ENCODE results near the gene NECTIN4.
A peak's percentile ranks its signal among the peaks of the same experiment; 100 is the strongest.
"Not testable (repeated sequence)": the region's sequence is repeated elsewhere in the genome, so short reads cannot be mapped to it uniquely, and the experiment has no call there.

NECTIN4 gene

GRCh38 chr1:161048949-161049722 lies 40.2 kb downstream of the NECTIN4 start:
- DNase-seq, result no peak

GRCh38 chr1:161047436-161048420 lies 41.6 kb downstream of the NECTIN4 start:
- no peak for DNase-seq

- no peak for DNase-seq
These were observed 42.6 kb downstream of the NECTIN4 start for GRCh38 chr1:161046605-161047228.

- peak; percentile 98 for DNase-seq
These were observed 43.4 kb downstream of the NECTIN4 start, which contains the start of gene USF1 for GRCh38 chr1:161045736-161046604. Gene USF1, minus strand, starts transcription at chr1:161045977. Its CDS starts 2,702 bp downstream, at chr1:161043275.

DNA sequence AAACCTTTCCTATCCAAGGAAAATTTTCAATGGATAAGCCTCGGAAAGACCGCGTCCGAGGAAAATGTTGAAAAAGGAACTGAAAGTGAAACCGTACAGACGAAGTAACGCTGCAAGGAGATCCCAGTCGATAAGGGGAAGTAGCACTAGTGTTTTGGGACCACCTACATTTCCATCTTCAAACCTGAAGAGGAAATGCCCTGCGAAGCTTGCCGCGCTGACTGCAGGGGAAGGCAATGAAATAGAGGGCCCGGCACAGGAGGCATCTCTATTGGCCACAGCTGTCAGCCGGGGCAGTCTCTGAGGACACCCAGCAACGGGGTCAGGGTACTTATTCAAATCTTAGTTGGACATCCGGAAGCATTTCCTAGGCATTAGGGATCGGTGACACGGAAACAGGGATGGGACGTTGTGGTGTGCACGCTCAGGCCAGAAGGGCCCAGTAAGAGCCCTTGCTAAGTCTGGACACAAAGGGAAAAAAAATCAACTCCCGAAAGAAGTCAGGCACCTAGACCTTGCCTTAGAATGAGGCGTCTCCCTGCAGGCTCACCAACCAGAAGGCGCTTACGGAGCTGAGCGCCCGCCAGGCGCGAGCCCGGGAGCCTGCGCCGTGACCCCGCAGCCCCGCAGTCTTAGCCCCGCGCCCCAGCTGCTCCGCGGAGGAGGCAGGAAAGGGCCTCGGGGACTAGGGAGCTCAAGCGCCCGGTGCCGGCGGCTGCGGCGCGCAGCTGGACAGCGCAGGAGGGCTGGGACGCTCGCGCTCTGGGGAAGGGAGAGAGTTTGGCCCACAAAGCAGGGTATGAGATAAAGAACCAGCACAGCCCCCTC lies 44.2 kb downstream of the NECTIN4 start:
- DNase-seq, result peak; percentile 37

DNA sequence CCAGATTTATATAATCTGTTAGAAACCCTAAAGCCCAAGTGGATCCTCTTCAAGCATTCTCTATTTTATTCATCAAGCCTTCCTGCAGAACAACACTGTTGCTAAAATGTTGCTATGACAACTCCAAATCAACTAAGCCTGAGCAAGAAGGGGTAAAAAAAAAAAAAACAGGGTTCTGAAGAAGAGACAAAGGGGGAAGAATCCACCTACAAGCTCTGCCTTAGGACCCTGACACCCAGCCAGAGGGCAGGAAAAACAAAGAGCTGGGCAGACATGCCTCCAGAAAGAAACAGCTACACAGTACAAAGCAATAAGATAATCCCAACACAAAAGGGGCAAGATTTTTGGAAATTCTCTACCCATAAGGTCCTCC lies 44.8 kb downstream of the NECTIN4 start:
- no peak for DNase-seq

GRCh38 chr1:161039546-161039945 lies 49.8 kb downstream of the NECTIN4 start:
- no peak for DNase-seq

DNA sequence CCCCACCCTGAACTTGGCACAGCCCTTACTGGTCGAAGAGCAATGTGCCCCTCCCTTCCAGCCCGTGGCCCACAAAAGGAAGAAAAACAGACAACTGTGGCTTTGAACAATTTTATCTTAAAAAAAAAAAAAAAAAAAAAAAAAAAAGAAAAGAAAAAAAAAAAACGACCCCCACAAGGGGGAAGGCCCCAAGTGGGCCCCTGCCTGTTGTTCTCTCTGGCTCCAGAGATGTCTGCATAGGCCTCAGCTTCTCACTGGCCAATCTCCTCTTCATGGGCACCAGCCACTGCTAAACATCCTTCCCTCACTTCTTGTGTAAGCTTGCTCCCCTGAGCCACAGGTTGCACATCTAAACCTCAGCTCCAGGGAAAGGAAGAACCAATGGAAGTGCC lies 50.2 kb downstream of the NECTIN4 start:
- DNase-seq, result no peak

DNA sequence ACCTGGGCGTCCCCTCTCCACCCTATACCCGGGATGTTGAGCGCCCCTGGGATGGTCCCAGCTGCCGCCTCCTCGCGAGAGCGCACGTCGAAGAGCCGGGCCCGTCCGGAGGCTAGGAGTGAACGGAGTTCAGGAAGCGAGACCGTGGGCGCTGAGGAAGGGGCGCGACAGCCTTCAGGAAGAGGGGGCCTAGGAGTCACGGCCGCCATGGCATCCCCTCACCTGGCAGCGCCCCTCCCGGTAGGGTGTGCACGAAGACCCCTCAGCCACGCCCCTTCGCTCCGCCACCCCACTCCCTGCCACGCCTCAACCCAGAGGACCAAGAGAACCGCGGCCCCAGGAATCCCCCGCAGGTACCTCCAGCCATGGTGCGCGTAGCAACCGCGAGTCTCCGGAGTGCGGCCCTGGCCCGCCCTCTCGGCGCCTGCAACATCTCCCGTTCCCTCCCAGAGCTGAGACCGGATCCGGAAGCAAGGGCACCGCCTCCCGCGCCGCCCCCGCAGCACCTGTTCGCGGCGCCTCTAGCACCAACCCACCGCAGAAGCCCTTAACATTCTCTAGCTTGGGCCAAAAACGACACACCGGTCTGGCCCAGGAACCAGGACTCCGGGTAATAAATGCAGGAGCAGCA lies 50.7 kb downstream of the NECTIN4 start, which contains the start of gene TSTD1:
Gene TSTD1 (minus strand): TSS at position 442 of the 631 bp plus-strand sequence. CDS start 75 bp downstream, at position 367.
- no peak for DNase-seq

GRCh38 chr1:161037661-161038522 lies 51.5 kb downstream of the NECTIN4 start:
- DNase-seq, result no peak

- no peak for DNase-seq
These were observed 55.6 kb downstream of the NECTIN4 start for GRCh38 chr1:161033751-161034150.

DNA sequence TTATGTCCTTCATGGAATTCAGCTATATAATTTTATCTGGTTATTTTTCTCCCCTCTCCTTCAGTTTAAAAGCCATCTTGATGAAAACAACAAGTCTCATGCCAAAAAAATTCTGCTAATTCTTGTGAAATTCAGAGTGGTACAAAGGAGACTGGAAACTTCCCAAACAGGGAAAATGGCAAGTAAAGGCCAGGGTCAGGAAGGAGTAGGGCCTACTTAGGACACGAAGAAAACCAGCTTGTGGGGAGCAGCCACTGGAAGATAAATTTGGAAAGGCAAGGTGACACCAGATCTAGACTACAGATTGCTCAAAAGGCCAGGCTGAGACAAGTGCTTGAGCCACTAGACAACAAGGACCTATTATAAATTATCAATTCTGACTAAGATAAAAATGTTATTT lies 56.9 kb downstream of the NECTIN4 start:
- no peak for DNase-seq

DNA sequence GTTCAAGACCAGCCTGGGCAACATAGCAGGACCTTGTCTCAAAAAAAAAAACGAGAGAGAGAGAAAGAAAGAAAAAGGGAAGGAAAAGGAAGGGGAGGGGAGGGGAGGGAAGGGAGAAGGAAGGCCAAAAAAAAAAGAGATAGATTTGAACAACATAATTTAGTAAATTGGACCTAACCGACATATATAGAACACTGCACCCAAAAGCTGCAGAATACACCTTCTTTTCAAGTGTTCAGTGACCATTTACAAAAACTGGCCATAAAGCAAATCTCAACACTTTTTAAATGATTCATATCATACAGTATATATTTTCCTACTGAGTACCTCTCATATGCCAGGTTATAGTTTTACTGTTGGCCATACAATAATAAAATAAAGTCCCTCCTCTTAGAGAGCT lies 57.5 kb downstream of the NECTIN4 start:
- DNase-seq, result no peak

GRCh38 chr1:161029466-161029865 lies 59.9 kb downstream of the NECTIN4 start:
- not testable (repeated sequence) for DNase-seq

- DNase-seq, result not testable (repeated sequence)
These were observed 62.4 kb downstream of the NECTIN4 start for GRCh38 chr1:161026954-161027353.

DNA sequence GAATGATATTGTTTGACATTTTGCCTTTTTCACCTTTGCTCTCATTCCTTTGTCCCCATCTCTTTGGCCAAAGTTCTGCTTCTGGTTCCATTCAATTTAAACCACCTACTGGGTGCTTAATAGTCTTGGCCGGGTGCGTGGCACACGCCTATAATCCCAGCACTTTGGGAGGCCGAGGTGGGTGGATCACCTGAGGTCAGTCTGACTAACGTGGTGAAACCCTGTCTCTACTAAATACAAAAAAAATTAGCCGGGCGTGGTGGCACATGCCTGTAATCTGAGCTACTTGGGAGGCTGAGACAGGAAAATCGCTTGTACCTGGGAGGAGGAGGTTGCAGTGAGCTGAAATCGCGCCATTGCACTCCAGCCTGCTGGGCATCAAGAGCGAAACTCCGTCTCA lies 66.9 kb downstream of the NECTIN4 start:
- DNase-seq, result not testable (repeated sequence)

- no peak for DNase-seq
These were observed 67.4 kb downstream of the NECTIN4 start for GRCh38 chr1:161021970-161022353.

DNA sequence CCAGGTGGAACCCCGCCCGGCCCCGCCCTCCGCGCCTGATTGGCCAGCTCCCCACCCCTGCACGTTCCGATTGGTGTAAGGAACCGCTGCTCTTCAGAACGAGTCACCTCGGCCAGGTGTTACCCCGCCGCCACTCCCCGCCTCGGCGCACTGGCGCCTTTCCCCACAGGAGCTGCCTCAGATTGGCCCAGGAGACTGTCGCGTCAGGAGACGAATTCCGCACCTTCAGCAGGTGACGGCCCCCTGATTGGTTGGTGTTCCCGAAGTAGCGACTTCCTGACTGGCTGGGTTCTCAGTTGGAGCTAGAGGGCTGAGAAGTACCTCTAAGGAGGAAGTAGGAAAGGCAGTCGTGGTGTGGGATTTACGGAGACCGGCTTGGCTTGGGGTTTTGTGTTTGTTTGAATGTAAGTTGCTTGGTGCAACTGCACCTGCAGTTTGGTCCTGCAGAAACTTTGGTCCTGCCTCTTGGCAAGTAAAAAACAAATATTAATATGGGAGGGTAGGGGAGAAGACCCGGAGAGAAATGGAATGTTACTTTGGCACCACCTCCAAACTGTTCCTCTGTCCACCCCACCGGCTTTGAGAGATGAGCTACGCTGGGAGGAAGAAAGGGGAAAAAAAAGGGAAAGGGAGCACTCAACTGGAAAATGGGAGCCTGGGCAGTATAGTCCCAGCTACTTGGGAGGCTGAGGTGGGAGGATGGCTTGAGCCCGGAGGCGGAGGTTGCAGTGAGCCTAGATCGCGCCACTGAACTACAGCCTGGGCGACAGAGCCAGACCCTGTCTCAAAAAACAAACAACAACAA lies 68.0 kb downstream of the NECTIN4 start:
- DNase-seq, result no peak

Data from NCI-H1694 (cell line).